ENCODE measurements around the gene CYTH1.

CYTH1 gene

DNA sequence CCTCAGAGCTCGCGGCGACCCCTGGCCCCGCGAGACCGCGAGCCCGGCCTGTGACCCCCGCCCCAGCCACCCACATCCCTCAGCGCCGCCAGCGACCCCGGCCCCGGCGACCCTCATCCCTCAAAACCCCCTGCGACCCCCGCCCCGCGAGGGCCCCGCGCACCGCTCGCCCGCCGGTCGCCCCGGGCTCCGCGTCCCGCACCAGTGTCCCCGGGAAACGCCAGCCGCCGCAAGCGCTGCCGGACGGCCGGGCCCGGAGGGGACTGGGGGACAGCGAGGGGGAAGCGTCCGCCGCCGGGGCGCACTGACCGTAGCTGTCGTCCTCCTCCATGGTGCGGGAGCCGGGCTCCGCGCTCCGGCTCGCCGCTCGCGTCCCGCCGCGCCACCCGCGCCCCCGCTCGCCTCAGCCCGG lies at the start of gene CYTH1:
TSS of gene CYTH1 (minus strand) at position 381 of the 412 bp plus-strand sequence. CDS start at position 331, 50 bp downstream.
- no peak for DNase-seq (ENCODE audit: low spot score)

- DNase-seq (ENCODE audit: low spot score): no peak
Measured at GRCh38 chr17:78829477-78829876, 47.4 kb upstream of the CYTH1 start.

- no peak for DNase-seq (ENCODE audit: low spot score)
Measured at GRCh38 chr17:78828470-78829185, 46.6 kb upstream of the CYTH1 start.

GRCh38 chr17:78826836-78827509 lies 44.9 kb upstream of the CYTH1 start:
- DNase-seq (ENCODE audit: low spot score): no peak

- DNase-seq (ENCODE audit: low spot score): no peak
Measured at GRCh38 chr17:78826421-78826820, 44.3 kb upstream of the CYTH1 start.

GRCh38 chr17:78825696-78826095 lies 43.6 kb upstream of the CYTH1 start:
- DNase-seq (ENCODE audit: low spot score): no peak

DNA sequence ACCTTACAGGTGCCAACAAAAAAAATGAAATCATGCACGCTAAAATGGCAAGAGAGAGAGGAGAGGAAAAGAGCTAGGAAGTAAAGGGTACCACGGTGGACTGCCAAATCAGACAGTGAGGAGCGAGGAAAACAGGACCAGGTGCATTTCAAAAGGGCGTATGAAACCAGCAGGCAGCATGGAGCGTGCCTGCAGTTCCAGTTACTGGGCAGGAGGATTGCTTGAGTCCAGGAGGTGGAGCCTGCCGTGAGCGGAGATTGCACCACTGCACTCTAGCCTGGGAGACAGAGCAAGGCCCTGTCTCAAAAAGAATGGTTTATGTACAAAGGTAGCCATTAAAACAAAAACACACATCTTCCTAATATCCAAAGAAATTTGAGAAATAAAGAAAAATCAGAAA lies 42.2 kb upstream of the CYTH1 start:
- DNase-seq (ENCODE audit: low spot score): no peak

DNA sequence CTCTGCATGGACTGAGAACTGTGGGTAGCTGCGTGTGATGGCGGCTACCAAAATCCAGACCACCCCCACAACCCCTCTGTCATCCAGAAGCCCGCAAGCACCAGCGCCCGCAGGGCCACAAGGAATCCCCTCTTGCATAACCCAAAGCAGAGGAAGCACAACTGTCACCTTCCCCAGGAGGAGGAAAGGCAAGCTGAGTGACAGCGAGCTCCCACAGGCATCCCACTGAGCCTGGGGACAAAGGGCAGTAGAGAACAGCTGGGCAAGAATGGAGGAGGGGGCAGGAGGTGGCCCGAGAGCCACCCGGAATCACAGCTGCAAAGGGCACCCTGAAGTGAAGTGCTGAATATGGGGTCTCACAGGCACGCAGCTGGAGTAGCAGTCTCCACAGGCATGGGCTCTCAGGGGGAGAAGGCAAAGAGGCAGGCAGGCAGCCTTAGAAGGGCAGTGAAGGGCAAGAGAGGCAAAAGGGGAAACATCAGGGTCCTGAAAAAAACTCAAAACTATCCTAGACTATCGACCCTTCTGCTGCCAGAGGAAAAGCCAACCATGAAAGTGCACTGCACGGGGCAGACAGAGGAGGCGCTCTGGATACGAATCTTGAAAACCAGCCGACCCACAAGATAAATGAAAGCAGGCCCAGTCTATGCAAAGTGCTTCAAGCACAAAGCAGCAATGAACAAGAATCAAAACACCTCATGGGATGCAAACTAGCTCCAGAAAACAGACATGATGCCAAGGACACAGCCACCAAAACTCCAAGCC lies 41.4 kb upstream of the CYTH1 start:
- no peak for DNase-seq (ENCODE audit: low spot score)

DNA sequence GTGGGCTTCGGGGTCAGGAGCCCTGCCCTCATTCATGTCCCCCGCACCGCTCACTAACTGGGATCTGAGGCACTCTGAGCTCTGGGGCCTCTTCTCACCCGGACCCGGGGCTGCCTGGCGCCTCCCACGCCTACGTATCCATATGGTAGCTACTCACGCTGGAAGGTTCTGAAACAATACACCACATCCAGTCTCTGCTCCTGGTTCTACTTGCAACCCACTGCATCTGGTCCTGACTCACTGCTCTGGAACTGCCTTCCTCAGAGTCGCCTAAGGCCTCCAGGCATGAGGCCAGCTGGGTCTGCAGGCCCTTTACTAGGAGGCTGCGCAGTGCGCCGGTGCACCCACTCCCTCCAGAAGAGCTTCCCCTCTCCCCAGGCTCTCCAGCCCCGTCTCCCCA lies 40.5 kb upstream of the CYTH1 start:
- no peak for DNase-seq (ENCODE audit: low spot score)

DNA sequence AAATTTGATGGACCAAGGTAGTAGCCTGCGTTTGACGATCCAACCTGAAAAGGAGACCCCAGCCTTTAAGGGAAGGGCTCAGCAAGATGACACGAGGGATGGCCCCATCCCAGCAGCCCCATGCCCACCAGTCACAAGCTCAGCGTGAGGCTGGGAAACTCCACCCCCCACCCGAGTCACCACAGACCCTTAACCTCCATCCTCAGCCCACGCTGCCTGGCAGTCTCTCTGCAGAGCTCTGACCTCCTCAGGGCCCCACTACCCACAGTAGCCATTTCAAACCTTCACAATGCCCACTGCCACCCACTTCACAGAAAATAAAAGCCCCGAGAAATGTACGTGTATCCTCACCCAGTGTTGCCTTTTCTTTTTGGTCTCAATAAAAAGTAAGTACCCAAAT lies 39.9 kb upstream of the CYTH1 start:
- no peak for DNase-seq (ENCODE audit: low spot score)

DNA sequence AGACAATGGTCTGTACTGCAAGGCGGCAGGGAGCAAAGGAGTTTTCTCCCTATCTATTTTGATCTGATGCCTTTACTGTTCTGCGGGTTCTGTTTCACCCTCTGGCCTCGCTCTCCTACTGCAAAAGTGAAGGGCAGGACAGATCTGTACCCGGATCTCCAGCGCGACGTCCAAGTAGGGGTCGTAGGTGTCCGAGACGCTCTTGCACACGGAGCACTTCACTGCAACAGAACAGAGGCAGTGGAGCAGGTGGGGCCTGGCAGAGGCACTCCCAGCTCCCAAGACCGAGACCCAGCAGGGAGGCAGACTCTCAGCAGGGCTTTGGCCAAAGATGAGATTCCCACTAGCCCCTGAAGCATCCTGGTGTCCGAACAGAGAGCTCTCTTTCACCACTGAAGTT lies 38.8 kb upstream of the CYTH1 start:
- no peak for DNase-seq (ENCODE audit: low spot score)

DNA sequence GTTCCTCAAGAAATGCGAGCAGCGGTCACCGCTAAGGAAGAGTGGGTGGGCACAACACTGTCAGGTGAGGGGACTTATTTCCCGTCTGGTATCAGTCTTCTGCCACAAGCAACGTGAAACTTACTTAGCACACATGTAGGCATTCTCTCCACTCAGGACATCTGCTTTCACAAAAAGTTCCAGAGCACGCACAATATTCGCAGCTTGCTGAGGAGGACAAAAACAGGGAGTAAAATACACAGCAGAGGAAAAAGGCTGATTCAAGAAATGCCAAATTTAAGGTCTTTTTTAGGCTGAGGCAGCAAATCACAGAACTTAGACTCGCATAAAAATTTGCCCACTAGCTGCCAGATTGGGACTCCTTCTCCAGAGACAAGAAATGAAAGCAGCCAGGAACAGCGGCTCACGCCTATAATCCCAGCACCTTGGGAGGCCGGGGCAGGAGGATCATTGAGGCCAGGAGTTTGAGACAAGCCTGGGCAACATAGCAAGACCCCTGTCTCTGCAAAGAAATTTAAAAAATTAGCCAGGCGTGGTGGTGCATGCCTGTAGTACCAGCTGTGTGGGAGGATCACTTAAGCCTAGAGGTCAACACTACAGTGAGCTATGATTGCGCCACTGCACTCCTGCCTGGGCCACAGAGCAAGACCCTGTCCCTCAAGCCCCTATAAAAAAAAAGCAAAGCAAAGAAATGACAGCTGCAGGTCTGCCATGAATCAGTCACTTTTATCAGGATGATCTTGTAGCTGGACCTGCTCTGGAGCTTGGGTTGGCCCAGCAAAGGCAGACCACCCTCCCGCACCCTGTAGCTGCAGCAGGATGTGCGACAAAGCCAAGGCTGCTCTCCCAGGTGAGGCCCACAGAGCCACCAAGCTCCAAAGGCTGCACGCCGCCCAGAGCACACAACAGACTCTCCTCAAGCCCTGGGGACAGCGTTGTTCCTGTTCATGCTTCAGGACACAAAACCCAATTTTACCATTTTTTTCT lies 38.0 kb upstream of the CYTH1 start:
- DNase-seq (ENCODE audit: low spot score): no peak

GRCh38 chr17:78819402-78819801 lies 37.3 kb upstream of the CYTH1 start:
- no peak for DNase-seq (ENCODE audit: low spot score)

DNA sequence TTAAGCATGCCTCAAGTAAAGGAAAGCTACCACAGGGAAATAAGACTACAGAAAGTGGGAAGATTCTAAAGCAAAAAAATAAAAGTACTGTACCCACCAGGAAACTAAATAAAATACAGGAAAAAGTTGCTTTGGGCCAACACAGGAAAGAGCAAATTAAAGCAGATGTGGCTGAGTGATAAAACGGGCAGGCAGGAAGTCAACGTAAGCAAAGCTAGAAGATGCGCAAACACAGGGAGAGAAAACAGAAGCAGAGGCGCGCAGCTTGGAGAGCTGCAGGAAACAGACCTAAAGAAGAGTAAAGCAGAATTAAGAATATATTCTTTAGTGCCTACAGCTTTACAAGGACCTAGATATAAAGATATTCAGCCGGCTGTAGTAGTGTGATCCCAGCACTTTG lies 36.9 kb upstream of the CYTH1 start:
- no peak for DNase-seq (ENCODE audit: low spot score)

- DNase-seq (ENCODE audit: low spot score): no peak
Measured at GRCh38 chr17:78818152-78818846, 36.2 kb upstream of the CYTH1 start.

DNA sequence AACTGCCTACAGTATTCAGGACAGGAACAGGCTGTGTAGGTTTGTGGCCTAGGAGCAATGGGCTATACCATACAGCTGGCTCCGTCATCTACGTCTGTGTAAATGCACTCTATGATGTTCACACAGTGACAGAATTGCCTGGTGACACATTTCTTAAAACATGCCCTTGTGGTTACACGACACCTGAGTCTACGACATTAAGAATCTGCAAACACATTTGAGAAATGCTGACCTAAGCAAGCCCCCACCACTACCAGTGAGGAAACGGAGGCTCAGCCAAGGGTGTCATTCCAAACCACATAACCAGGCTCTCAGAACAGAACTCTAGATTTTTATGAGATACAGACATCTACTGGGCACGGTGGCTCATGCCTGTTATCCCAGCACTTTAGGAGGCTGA lies 35.0 kb upstream of the CYTH1 start:
- no peak for DNase-seq (ENCODE audit: low spot score)

GRCh38 chr17:78815696-78816095 lies 33.6 kb upstream of the CYTH1 start:
- no peak for DNase-seq (ENCODE audit: low spot score)

GRCh38 chr17:78812855-78813254 lies 30.8 kb upstream of the CYTH1 start:
- DNase-seq (ENCODE audit: low spot score): no peak

- no peak for DNase-seq (ENCODE audit: low spot score)
Measured at GRCh38 chr17:78808163-78808562, 26.1 kb upstream of the CYTH1 start.

DNA sequence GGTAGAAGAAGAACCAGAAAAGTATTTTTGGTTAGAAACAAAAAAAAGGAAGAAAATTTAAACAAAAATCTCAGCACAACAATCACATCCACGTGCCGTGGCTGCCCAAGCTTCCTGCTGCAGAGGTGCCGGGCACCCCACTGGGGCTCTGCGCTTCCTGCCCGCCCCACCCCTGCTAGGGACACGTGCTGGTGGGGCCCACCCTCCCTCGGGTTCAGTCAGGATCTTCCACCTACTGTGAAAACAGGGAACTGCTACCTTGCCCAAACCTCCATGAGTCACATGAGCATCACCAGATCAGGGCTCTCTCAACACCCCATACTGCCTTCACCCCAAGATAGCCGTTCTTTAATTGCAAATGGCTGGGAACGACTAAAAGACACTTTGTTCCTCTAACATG lies 24.4 kb upstream of the CYTH1 start:
- DNase-seq (ENCODE audit: low spot score): no peak

DNA sequence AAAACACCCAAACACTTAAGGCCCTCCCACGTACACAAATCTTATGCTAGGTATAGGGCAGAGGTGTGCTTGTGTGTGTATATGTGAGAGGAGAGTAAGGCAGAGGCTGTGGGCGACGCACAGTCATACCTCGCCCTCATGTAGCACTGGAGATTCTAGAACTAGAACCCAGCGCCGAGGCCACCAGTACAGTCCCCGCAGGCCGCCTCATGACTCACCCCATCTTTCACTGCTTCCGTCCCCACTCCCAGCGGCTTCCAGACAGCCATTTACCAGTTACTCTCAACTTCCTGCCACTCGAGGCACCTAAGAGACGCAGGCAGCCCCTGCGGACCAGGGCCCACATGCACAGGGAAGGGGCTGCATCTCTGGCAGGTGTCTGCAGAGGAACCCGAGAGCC lies 23.2 kb upstream of the CYTH1 start:
- no peak for DNase-seq (ENCODE audit: low spot score)

All from LoVo (cell line).